ENCODE measurements around the gene PRDX2.

PRDX2 gene

GRCh38 chr19:12751635-12752034 is 50.0 kb downstream of the PRDX2 start, which contains the start of gene BEST2:
Gene BEST2 (plus strand): TSS chr19:12751791. CDS start chr19:12752593, 802 bp downstream.
- DNase-seq: no peak

- no peak for DNase-seq
Observed at GRCh38 chr19:12750851-12751250, 50.7 kb downstream of the PRDX2 start.

- DNase-seq: no peak
Observed at GRCh38 chr19:12749938-12750521, 51.6 kb downstream of the PRDX2 start.

DNA sequence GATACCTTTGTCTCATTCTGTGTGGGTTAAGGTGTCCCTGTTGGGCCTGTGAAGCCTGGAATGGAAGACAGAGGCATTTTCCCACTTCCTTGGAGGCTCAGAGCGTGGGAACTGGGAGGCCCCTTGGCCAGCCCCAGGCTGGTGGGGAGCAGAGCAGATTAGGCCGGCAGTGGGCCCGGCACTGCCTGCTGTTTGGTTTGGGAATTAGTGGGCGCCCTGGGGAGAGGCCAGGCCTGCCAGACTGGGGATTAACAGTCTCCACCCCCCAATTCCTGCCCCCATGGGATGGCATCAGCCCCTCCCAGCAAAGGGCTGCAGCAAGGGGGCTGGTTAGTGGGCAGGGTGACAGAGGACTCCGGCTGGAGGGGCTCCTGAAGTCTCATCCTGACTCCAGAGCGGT is 53.1 kb downstream of the PRDX2 start:
- DNase-seq: no peak

Measured in suppressor macrophage treated with lipopolysaccharide for 4 hours (primary cell).